ENCODE results near the gene ADAMTS9. TPM values are rescaled to one million over a fixed set of nuclear protein-coding genes. Genes with fewer than 3 reads are reported as not detected.
"Not testable (repeated sequence)": the region's sequence is repeated elsewhere in the genome, so short reads cannot be mapped to it uniquely, and the experiment has no call there.

The ADAMTS9 gene
- total RNA-seq, 2 experiments from 2014 or later: not detected

DNA sequence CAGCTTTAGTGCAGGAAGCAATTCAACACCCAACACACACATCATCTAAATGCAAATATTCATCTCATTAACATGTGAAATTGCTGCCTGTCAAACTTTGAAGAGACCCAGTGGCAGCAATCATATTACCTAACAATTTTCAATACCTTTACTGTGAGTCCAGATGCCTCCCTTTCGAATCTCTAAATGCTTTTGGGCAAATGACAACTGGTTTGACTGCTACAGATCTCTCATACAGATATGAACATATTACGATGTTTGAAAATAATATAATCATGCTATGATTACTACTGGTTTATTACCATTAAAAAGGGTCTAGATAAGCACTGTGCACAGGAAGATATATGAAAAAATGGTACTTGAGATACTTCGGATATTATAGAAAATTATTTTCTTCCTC, 137.9 kb downstream of the ADAMTS9 start:
- intact Hi-C loops (cut with DNase I, micrococcal nuclease): no loop called here
- Mint-ChIP-seq H3K27me3 (no peaks in the 10 kb centered on the region), H3K36me3 (ENCODE audit: low read depth) (no peaks in the 10 kb centered on the region), H3K9me3 (no peaks in the 10 kb centered on the region), H3K27ac (no peak overlapping the region), H3K4me1 (ENCODE audit: low read depth) (no peaks in the 10 kb centered on the region), H3K4me3 (no peak overlapping the region)
- CTCF ChIA-PET: no interaction called here
- Histone ChIP-seq H3K27me3 (ENCODE audit: control insufficient read depth in 1 of 2, insufficient read depth in 2 of 2, low read length in 2 of 2) (no peaks in the 10 kb centered on the region), H3K36me3 (ENCODE audit: insufficient read depth, low read length) (no peaks in the 10 kb centered on the region), H3K9me3 (ENCODE audit: control insufficient read depth in 1 of 2, insufficient read depth in 1 of 2, low read length in 2 of 2) (peaks cover 0 to 8% of the 10 kb centered on the region in 2 experiments), H3K27ac (ENCODE audit: low read depth in 1 of 2, low read length in 2 of 2) (no peak overlapping the region), H3K4me1 (ENCODE audit: insufficient read depth, low read length) (no peaks in the 10 kb centered on the region), H3K4me3 (ENCODE audit: low read length) (no peak overlapping the region)
- DNase-seq: no peak
- POLR2A ChIA-PET: no interaction called here
- TF ChIP-seq, protein P1, sequence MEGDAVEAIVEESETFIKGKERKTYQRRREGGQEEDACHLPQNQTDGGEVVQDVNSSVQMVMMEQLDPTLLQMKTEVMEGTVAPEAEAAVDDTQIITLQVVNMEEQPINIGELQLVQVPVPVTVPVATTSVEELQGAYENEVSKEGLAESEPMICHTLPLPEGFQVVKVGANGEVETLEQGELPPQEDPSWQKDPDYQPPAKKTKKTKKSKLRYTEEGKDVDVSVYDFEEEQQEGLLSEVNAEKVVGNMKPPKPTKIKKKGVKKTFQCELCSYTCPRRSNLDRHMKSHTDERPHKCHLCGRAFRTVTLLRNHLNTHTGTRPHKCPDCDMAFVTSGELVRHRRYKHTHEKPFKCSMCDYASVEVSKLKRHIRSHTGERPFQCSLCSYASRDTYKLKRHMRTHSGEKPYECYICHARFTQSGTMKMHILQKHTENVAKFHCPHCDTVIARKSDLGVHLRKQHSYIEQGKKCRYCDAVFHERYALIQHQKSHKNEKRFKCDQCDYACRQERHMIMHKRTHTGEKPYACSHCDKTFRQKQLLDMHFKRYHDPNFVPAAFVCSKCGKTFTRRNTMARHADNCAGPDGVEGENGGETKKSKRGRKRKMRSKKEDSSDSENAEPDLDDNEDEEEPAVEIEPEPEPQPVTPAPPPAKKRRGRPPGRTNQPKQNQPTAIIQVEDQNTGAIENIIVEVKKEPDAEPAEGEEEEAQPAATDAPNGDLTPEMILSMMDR (IDR thresholded peaks at IDR 0.05): no peak
- ATAC-seq (ENCODE audit: poor library complexity): no peak

DNA sequence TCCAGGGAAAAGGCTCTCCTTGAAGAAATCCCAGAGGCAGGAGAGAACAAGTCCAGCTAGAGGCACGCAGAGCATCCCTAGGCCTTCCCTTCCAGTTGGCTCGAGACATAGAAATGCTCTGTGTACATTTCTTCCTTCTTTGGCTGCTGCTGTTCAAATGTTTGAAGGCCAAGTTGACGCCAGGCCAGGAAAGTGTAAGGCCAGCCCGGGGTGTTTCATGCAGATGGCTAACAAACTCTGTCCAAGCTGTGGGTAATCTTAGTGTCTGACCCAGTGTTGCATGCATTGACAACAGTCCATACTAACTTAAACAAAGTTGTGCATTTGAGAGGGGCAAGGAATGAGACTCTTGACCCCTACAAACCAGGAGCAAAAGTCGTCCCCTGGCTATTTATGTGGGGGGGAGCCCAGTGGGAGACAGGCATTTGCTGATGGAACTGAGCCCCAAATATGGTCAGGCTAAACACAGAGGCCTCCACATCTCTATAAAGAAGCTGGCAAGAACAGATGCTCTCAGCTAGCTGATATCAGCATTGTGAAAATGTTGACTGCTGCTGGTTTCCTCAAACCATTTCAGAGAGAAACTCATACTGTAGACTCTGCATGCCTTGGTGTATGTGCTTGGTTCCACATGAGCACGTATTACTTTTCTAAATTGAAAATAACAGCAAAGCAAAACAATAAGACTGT, 139.5 kb downstream of the ADAMTS9 start:
- Histone ChIP-seq H3K4me1 (ENCODE audit: insufficient read depth, low read length) (no peaks in the 10 kb centered on the region), H3K27ac (ENCODE audit: low read depth in 1 of 2, low read length in 2 of 2) (no peak overlapping the region), H3K4me3 (ENCODE audit: low read length) (no peak overlapping the region), H3K9me3 (ENCODE audit: control insufficient read depth in 1 of 2, insufficient read depth in 1 of 2, low read length in 2 of 2) (peaks cover 0 to 8% of the 10 kb centered on the region in 2 experiments), H3K27me3 (ENCODE audit: control insufficient read depth in 1 of 2, insufficient read depth in 2 of 2, low read length in 2 of 2) (no peaks in the 10 kb centered on the region), H3K36me3 (ENCODE audit: insufficient read depth, low read length) (no peaks in the 10 kb centered on the region)
- POLR2A ChIA-PET: no interaction called here
- no peak for ATAC-seq (ENCODE audit: poor library complexity)
- no peaks in the 10 kb centered on the region for H3K9me3 Mint-ChIP-seq
- CTCF ChIA-PET: no interaction called here
- no peaks in the 10 kb centered on the region for H3K27me3 Mint-ChIP-seq
- DNase-seq: no peak
- no peaks in the 10 kb centered on the region for H3K36me3 Mint-ChIP-seq (ENCODE audit: low read depth)
- intact Hi-C loops (cut with DNase I, micrococcal nuclease): no loop called here
- TF ChIP-seq, protein P1 (IDR thresholded peaks at IDR 0.05): no peak
- no peaks in the 10 kb centered on the region for H3K4me1 Mint-ChIP-seq (ENCODE audit: low read depth)
- no peak overlapping the region for H3K4me3 Mint-ChIP-seq
- no peak overlapping the region for H3K27ac Mint-ChIP-seq

DNA sequence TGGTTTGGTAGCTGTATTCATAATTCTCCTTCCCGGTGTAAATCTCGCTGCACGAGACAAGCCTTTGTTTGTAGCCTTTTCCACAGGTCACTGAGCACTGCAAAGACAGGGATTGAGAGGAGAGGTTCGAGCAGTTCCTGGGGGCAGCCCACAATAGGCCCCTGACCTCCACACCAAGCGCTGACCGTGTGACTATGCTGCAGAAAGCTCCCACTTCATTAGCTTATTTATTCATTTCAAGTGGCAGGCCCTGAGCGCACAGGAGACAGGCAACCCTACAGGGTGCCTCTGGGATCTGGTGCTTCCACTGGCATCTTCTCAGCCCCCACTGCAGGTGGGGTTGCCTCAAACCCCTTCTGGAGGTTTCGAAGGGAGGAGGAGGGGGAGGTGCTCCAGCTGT, 140.9 kb downstream of the ADAMTS9 start:
- no peak for ATAC-seq (ENCODE audit: poor library complexity)
- Mint-ChIP-seq H3K4me3 (no peak overlapping the region), H3K9me3 (no peaks in the 10 kb centered on the region), H3K4me1 (ENCODE audit: low read depth) (no peaks in the 10 kb centered on the region), H3K36me3 (ENCODE audit: low read depth) (no peaks in the 10 kb centered on the region), H3K27me3 (no peaks in the 10 kb centered on the region), H3K27ac (no peak overlapping the region)
- intact Hi-C loops (cut with DNase I, micrococcal nuclease): no loop called here
- H3K4me3 ChIP-seq (ENCODE audit: low read length): no peak overlapping the region
- H3K4me1 ChIP-seq (ENCODE audit: insufficient read depth, low read length): no peaks in the 10 kb centered on the region
- no peak overlapping the region for H3K27ac ChIP-seq (ENCODE audit: low read depth in 1 of 2, low read length in 2 of 2)
- ChIA-PET CTCF (no interaction called here), POLR2A (no interaction called here)
- peaks cover 0 to 8% of the 10 kb centered on the region in 2 experiments for H3K9me3 ChIP-seq (ENCODE audit: control insufficient read depth in 1 of 2, insufficient read depth in 1 of 2, low read length in 2 of 2)
- TF ChIP-seq, protein P1 (IDR thresholded peaks at IDR 0.05): no peak
- H3K27me3 ChIP-seq (ENCODE audit: control insufficient read depth in 1 of 2, insufficient read depth in 2 of 2, low read length in 2 of 2): no peaks in the 10 kb centered on the region
- no peaks in the 10 kb centered on the region for H3K36me3 ChIP-seq (ENCODE audit: insufficient read depth, low read length)
- no peak for DNase-seq

DNA sequence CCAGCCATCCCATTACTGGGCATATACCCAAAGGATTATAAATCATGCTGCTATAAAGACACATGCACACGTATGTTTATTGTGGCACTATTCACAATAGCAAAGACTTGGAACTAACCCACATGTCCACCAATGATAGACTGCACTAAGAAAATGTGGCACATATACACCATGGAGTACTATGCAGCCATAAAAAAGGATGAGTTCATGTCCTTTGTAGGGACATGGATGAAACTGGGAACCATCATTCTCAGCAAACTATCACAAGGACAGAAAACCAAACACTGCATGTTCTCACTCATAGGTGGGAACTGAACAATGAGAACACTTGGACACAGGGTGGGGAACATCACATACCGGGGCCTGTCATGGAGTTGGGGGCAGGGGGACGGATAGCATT, 142.6 kb downstream of the ADAMTS9 start:
- H3K27me3 ChIP-seq (ENCODE audit: control insufficient read depth in 1 of 2, insufficient read depth in 2 of 2, low read length in 2 of 2); H3K4me3 ChIP-seq (ENCODE audit: low read length); H3K36me3 ChIP-seq (ENCODE audit: insufficient read depth, low read length); H3K36me3 Mint-ChIP-seq (ENCODE audit: low read depth); intact Hi-C loops (cut with DNase I, micrococcal nuclease); POLR2A ChIA-PET; H3K4me1 ChIP-seq (ENCODE audit: insufficient read depth, low read length); H3K9me3 Mint-ChIP-seq; H3K27ac ChIP-seq (ENCODE audit: low read depth in 1 of 2, low read length in 2 of 2); ATAC-seq (ENCODE audit: poor library complexity); H3K27ac Mint-ChIP-seq; H3K27me3 Mint-ChIP-seq; DNase-seq; H3K4me1 Mint-ChIP-seq (ENCODE audit: low read depth); H3K4me3 Mint-ChIP-seq; CTCF ChIA-PET; H3K9me3 ChIP-seq (ENCODE audit: control insufficient read depth in 1 of 2, insufficient read depth in 1 of 2, low read length in 2 of 2): not testable (repeated sequence)

All from CD4-positive, alpha-beta T cell (primary cell).